ENCODE measurements around the gene FHIP2A. TPM values are rescaled to one million over a fixed set of nuclear protein-coding genes. Genes with fewer than 3 reads are reported as not detected.
"Not testable (repeated sequence)": the region's sequence is repeated elsewhere in the genome, so short reads cannot be mapped to it uniquely, and the experiment has no call there.

FHIP2A gene
- total and polyA plus RNA-seq, 9 donors = 11.9 to 40.3 (median 31.6) TPM

GRCh38 chr10:114783686-114784085, 37.9 kb upstream of the FHIP2A start:
- H3K27me3 ChIP-seq = no peaks in the 10 kb centered on the region
- no peaks in the 10 kb centered on the region for H3K36me3 ChIP-seq
- intact Hi-C loops (cut with DNase I) = loop anchor here (5.0 to 10.0 kb wide), 3 partner anchors 229 to 309 kb away; no protein-coding TSS in a partner anchor
- no peak for TF ChIP-seq EP300 (IDR thresholded peaks at IDR 0.05)
- TF ChIP-seq POLR2A (IDR thresholded peaks at IDR 0.05) = no peak
- no peak for TF ChIP-seq CTCF (IDR thresholded peaks at IDR 0.05)
- no peaks in the 10 kb centered on the region for H3K9me3 ChIP-seq
- H3K27ac ChIP-seq = no peak overlapping the region
- 60 to 72% (median 63%) methylated on average over 7 of the region's 7 CpGs for WGBS, 3 donors
- DNase-seq = no peak
- H3K4me1 ChIP-seq (ENCODE audit: insufficient read depth) = peaks cover 3% of the 10 kb centered on the region
- H3K4me3 ChIP-seq = no peak overlapping the region

DNA sequence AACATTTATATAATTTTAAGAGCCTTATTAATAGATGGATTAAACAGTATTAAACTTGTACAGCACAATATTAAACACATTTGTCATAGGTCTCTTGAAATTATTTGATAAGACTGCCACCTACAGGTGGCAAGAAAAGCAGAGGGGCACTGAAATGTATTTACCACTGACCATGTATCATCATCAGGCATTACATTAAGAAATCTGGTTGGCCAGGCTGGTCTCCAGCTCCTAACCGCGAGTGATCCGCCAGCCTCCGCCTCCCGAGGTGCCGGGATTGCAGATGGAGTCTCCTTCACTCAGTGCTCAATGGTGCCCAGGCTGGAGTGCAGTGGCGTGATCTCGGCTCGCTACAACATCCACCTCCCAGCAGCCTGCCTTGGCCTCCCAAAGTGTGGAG, 35.1 kb upstream of the FHIP2A start:
- H3K27me3 ChIP-seq; H3K4me1 ChIP-seq (ENCODE audit: insufficient read depth); H3K4me3 ChIP-seq; H3K36me3 ChIP-seq; H3K27ac ChIP-seq; H3K9me3 ChIP-seq: not testable (repeated sequence)
- 56 to 59% (median 57%) methylated on average over 9 of the region's 9 CpGs for WGBS, 3 donors
- TF ChIP-seq CTCF (IDR thresholded peaks at IDR 0.05) = peak; percentile 60 to 79 (median 74)
- peak in 1 of 5 donors; percentile 23 for DNase-seq
- intact Hi-C loops (cut with DNase I) = loop anchor here in 1 of 4 donors (10.0 kb wide), 2 partner anchors 232 to 312 kb away; no protein-coding TSS in a partner anchor

DNA sequence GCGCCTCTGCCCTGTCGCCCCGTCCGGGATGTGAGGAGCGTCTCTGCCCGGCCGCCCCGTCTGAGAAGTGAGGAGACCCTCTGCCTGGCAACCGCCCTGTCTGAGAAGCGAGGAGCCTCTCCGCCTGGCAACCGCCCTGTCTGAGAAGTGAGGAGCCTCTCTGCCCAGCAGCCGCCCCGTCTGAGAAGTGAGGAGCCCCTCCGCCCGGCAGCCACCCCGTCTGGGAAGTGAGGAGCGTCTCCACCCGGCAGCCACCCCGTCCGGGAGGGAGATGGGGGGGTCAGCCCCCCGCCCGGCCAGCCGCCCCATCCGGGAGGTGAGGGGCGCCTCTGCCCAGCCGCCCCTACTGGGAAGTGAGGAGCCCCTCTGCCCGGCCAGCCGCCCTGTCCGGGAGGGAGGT, 34.4 kb upstream of the FHIP2A start:
- not testable (repeated sequence) for H3K27ac ChIP-seq; DNase-seq; H3K4me3 ChIP-seq; H3K9me3 ChIP-seq; H3K27me3 ChIP-seq; H3K4me1 ChIP-seq (ENCODE audit: insufficient read depth); H3K36me3 ChIP-seq
- intact Hi-C loops (cut with DNase I) = loop anchor here in 1 of 4 donors (10.0 kb wide), 2 partner anchors 232 to 312 kb away; no protein-coding TSS in a partner anchor
- WGBS, 3 donors = 88 to 95% (median 94%) methylated on average over 22 to 30 of the region's 30 CpGs

DNA sequence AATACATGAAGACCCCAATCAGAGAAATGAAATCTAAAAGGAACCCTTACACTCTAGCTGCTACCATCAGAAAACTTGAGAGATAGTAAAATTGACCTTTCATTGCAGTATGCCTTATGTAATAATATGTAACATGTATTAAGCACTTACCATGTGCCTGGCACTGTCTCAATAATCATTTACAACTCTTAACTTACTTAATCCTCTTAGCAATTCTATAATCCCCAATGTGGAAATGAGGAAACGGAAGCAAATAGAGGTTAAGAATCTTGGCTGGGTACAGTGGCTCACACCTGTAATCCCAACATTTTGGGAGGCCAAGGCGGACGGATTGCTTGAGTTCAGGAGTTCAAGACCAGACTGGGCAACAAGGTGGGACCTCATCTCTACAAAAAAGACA, 29.8 kb upstream of the FHIP2A start:
- TF ChIP-seq EP300 (IDR thresholded peaks at IDR 0.05) (no peak), POLR2A (IDR thresholded peaks at IDR 0.05) (no peak), CTCF (IDR thresholded peaks at IDR 0.05) (no peak)
- intact Hi-C loops (cut with DNase I) = loop anchor here in 1 of 4 donors (10.0 kb wide), 1 partner anchor 497 kb away; no protein-coding TSS in a partner anchor
- H3K9me3 ChIP-seq = no peaks in the 10 kb centered on the region
- H3K27me3 ChIP-seq = no peaks in the 10 kb centered on the region
- H3K27ac ChIP-seq = no peak overlapping the region
- no peaks in the 10 kb centered on the region for H3K4me1 ChIP-seq (ENCODE audit: insufficient read depth)
- no peaks in the 10 kb centered on the region for H3K36me3 ChIP-seq
- WGBS, 3 donors = 96% methylated on average over 3 of the region's 3 CpGs
- H3K4me3 ChIP-seq = no peak overlapping the region
- no peak for DNase-seq

GRCh38 chr10:114795039-114795438, 26.5 kb upstream of the FHIP2A start:
- intact Hi-C loops (cut with DNase I) = loop anchor here in 1 of 4 donors (10.0 kb wide), 1 partner anchor 500 kb away; no protein-coding TSS in a partner anchor
- TF ChIP-seq CTCF (IDR thresholded peaks at IDR 0.05) = no peak
- H3K9me3 ChIP-seq = no peaks in the 10 kb centered on the region
- H3K36me3 ChIP-seq = no peaks in the 10 kb centered on the region
- no peak overlapping the region for H3K27ac ChIP-seq
- H3K27me3 ChIP-seq = no peaks in the 10 kb centered on the region
- no peak for DNase-seq
- no peaks in the 10 kb centered on the region for H3K4me1 ChIP-seq (ENCODE audit: insufficient read depth)
- H3K4me3 ChIP-seq = no peak overlapping the region
- WGBS, 3 donors = 86 to 92% (median 87%) methylated on average over 3 of the region's 3 CpGs
